DOHH2 (cell line): Measurements from ENCODE around the gene BRIX1.

Experiments used
- H3F3A ChIP-seq: fragments of 200-600 bp; sonication (generic), shearing (Covaris generic); 2 replicates; pipeline ENCODE4 v1.6.0; 2016; ENCODE audit warnings: antibody characterized with exemption, mild to moderate bottlenecking; ENCODE audit not compliant: control insufficient read depth, insufficient read depth
- H3K27ac ChIP-seq: fragments of 200-600 bp; sonication (generic); 2 replicates; pipeline ENCODE4 v1.5.1; 2014; ENCODE audit warnings: low read depth, mild to moderate bottlenecking, low read length, moderate library complexity
- H3K27me3 ChIP-seq: fragments of 200-600 bp; sonication (generic); 2 replicates; pipeline ENCODE4 v1.6.1; 2014; ENCODE audit warnings: mild to moderate bottlenecking, low read length, mixed read lengths; ENCODE audit not compliant: control insufficient read depth
- H3K36me3 ChIP-seq: fragments of 200-600 bp; sonication (generic); 2 replicates; pipeline ENCODE4 v1.6.1; 2014; ENCODE audit warnings: mild to moderate bottlenecking, low read length, moderate library complexity, mixed read lengths; ENCODE audit not compliant: control insufficient read depth
- H3K4me1 ChIP-seq: fragments of 200-600 bp; sonication (generic); 2 replicates; pipeline ENCODE4 v1.6.1; 2014; ENCODE audit warnings: mild to moderate bottlenecking, low read length, mixed read lengths; ENCODE audit not compliant: control insufficient read depth
- H3K4me2 ChIP-seq: fragments of 200-600 bp; sonication (generic); 2 replicates; pipeline ENCODE4 v1.6.0; 2014; ENCODE audit warnings: mild to moderate bottlenecking, low read length, moderate library complexity
- H3K4me3 ChIP-seq: fragments of 200-600 bp; sonication (generic); 2 replicates; pipeline ENCODE4 v1.5.1; 2014; ENCODE audit warnings: mild to moderate bottlenecking, low read length, mixed read lengths
- H3K79me2 ChIP-seq: fragments of 200-600 bp; sonication (generic); 2 replicates; pipeline ENCODE4 v1.6.1; 2014; ENCODE audit warnings: mild to moderate bottlenecking, low read length, mixed read lengths; ENCODE audit not compliant: control insufficient read depth
- H3K9me2 ChIP-seq: fragments of 200-600 bp; sonication (generic); replicated peaks from 2 replicates; pipeline ENCODE4 v1.6.1; 2014; ENCODE audit warnings: mild to moderate bottlenecking, low read length, mixed read lengths; ENCODE audit not compliant: control insufficient read depth
- H3K9me3 ChIP-seq: fragments of 200-600 bp; sonication (generic); 2 replicates; pipeline ENCODE4 v1.6.1; 2014; ENCODE audit warnings: antibody characterized with exemption, low read length, mixed read lengths; ENCODE audit not compliant: control insufficient read depth, insufficient read depth
- H4K20me1 ChIP-seq: fragments of 200-600 bp; sonication (generic); 2 replicates; pipeline ENCODE4 v1.6.0; 2014; ENCODE audit warnings: low read depth, mild to moderate bottlenecking, antibody characterized with exemption, low read length, moderate library complexity; ENCODE audit not compliant: control insufficient read depth, insufficient read depth
- EZH2phosphoT487 ChIP-seq: fragments of 200-600 bp; sonication (generic); IDR thresholded peaks from 2 replicates; pipeline ENCODE4 v1.6.1; 2017; ENCODE audit warnings: borderline replicate concordance, mild to moderate bottlenecking, antibody characterized with exemption, low read length, moderate library complexity, mixed read lengths
- TF ChIP-seq, protein P1 (sequence below): fragments of 200-600 bp; sonication (generic); IDR thresholded peaks from one replicate; pipeline ENCODE4 v1.5.1; 2014; ENCODE audit warnings: antibody characterized with exemption, mild to moderate bottlenecking, low read depth, low read length; ENCODE audit not compliant: poor library complexity, severe bottlenecking

BRIX1 gene

DNA sequence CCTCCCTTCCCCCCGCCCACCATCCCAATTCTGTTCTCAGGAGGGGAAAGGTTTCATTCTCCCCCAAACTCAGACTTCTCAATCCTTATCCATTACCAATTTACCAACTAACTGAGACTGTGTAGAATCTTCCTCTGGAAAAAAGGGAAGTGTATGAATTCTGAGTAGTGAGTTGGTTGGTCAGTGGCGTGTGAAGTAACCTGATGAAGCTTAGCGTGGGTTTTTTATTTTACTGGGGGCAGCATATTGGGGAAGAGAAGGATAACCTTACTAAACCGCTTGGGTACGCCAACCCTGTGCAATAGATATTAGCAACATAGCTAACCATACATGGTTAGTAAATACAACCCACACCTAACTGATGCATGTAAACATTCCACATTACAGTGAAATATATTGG lies 12.8 kb downstream of the BRIX1 start:
- Histone ChIP-seq H3K27ac (peak overlapping the region; percentile 17), H3K36me3 (peaks cover 53% of the 10 kb centered on the region), H3K4me1 (peaks cover 39% of the 10 kb centered on the region), H3F3A (peaks cover 49% of the 10 kb centered on the region), H3K9me3 (no peaks in the 10 kb centered on the region), H4K20me1 (0 out of 2 replicates have a peak, but pooled peaks cover 6% of the 10 kb centered on the region), H3K27me3 (no peaks in the 10 kb centered on the region), H3K4me3 (no peak overlapping the region), H3K9me2 (no peaks in the 10 kb centered on the region), H3K79me2 (peaks cover 47% of the 10 kb centered on the region), H3K4me2 (peak overlapping the region; percentile 55; the same call in 1 of the 2 replicates)
- TF ChIP-seq EZH2phosphoT487, result no peak
- TF ChIP-seq, protein P1, sequence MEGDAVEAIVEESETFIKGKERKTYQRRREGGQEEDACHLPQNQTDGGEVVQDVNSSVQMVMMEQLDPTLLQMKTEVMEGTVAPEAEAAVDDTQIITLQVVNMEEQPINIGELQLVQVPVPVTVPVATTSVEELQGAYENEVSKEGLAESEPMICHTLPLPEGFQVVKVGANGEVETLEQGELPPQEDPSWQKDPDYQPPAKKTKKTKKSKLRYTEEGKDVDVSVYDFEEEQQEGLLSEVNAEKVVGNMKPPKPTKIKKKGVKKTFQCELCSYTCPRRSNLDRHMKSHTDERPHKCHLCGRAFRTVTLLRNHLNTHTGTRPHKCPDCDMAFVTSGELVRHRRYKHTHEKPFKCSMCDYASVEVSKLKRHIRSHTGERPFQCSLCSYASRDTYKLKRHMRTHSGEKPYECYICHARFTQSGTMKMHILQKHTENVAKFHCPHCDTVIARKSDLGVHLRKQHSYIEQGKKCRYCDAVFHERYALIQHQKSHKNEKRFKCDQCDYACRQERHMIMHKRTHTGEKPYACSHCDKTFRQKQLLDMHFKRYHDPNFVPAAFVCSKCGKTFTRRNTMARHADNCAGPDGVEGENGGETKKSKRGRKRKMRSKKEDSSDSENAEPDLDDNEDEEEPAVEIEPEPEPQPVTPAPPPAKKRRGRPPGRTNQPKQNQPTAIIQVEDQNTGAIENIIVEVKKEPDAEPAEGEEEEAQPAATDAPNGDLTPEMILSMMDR, result no peak

DNA sequence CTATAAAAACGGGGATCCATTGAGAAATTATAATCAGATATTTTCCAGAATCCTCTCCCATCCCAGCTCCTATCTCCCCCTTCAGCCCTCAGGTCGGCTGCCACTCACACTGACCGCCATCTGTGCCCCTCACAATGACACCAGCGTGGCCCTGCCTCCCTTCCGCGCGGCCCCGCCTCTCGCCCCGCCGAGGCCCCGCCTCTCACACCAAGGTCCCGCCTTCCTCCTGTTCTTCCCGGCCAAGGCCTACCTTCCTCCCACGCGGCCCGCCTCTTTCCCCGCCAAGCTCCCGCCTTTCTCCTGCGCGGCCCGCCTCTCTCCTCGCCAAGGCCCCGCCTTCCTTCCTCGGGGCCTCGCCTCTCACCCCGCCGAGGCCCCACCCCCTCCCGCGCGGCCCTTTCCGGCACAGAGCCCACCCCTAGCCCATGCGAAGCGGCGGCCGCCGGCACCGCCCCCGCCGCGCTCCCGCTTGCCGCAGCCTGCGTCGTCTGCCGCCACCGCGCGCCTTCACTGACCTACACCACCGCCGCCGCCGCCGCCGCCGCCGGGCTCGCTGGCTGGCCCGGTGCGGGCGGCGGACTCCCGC lies 13.7 kb downstream of the BRIX1 start, which contains the start of gene DNAJC21:
DNAJC21 (plus strand) TSS at position 426 of the 586 bp plus-strand sequence. CDS start 261 bp downstream, outside the sequence.
- TF ChIP-seq, protein P1, result no peak
- no peak for TF ChIP-seq EZH2phosphoT487
- H3K79me2 ChIP-seq, result peaks cover 48% of the 10 kb centered on the region
- peak within 1 kb of the TSS; percentile 58 for H3K27ac ChIP-seq
- H3K4me1 ChIP-seq, result peaks cover 36% of the 10 kb centered on the region
- peak within 1 kb of the TSS; percentile 94 for H3K4me3 ChIP-seq
- no peaks in the 10 kb centered on the region for H3K9me2 ChIP-seq
- H3K9me3 ChIP-seq, result no peaks in the 10 kb centered on the region
- H3K27me3 ChIP-seq, result no peaks in the 10 kb centered on the region
- peaks cover 52% of the 10 kb centered on the region for H3K36me3 ChIP-seq
- peaks cover 43% of the 10 kb centered on the region for H3F3A ChIP-seq
- 0 out of 2 replicates have a peak, but pooled peaks cover 6% of the 10 kb centered on the region for H4K20me1 ChIP-seq
- H3K4me2 ChIP-seq, result peak within 1 kb of the TSS; percentile 82

DNA sequence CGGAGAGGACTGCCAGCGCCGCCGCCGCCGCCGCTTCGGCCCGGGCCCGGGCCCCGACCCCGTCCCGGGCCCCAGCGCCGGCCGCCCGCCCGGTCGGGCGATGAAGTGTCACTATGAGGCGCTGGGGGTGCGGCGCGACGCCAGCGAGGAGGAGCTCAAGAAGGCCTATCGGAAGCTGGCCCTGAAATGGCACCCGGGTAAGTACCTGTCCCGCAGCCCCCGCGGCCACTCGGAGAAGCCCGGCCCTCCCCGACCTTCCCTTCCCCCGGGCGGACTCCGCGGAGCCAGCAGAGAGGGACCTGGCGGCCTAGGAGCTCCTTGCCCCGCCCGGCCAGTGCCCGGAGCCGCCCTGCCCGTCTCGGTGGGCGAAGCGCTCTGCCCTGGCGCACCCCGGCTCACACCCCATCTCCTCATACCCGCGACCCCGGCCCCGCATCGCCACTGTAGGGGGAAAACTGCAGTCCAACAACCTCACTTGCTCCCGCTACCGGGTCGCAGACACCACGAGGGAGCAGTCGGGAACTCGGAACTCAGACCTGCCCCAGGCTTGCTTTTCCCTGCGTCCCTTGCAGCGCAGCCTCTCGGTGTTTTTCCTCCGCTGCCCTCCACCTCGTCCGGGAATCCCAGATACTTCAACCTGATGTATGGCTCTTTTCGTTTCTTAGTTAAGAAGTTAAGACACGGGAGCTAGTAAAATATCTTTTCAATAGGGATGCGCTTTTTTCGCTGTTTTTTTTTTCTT lies 14.4 kb downstream of the BRIX1 start:
- H4K20me1 ChIP-seq, result 0 out of 2 replicates have a peak, but pooled peaks cover 6% of the 10 kb centered on the region
- no peaks in the 10 kb centered on the region for H3K9me3 ChIP-seq
- H3K4me2 ChIP-seq, result peak overlapping the region; percentile 82
- H3K4me3 ChIP-seq, result peak overlapping the region; percentile 94
- no peaks in the 10 kb centered on the region for H3K27me3 ChIP-seq
- H3K36me3 ChIP-seq, result peaks cover 47% of the 10 kb centered on the region
- H3K9me2 ChIP-seq, result no peaks in the 10 kb centered on the region
- H3K79me2 ChIP-seq, result peaks cover 52% of the 10 kb centered on the region
- TF ChIP-seq EZH2phosphoT487, result no peak
- TF ChIP-seq, protein P1, result no peak
- H3K27ac ChIP-seq, result peak overlapping the region; percentile 58
- H3K4me1 ChIP-seq, result peaks cover 36% of the 10 kb centered on the region
- H3F3A ChIP-seq, result peaks cover 36% of the 10 kb centered on the region
